HL-60 (cell line): Measurements from ENCODE around the gene APBA2.

Experiments used
- DNase-seq, 2 experiments: peaks; one replicate each; pipeline ENCODE4 v3.0.0-alpha.2; 2010 to 2020; ENCODE audit warnings: low read depth in 1 of 2, low spot score in 1 of 2
- H3K27ac ChIP-seq: fragments of 250-450 bp; sonication (Bioruptor Pico); replicated peaks from 2 replicates; pipeline ENCODE4 v1.5.1; 2020; ENCODE audit warnings: mild to moderate bottlenecking, moderate library complexity
- H3K27me3 ChIP-seq: fragments of 250-450 bp; sonication (Bioruptor Pico); 2 replicates; pipeline ENCODE4 v1.5.1; 2021; ENCODE audit warnings: mild to moderate bottlenecking, moderate library complexity; ENCODE audit not compliant: insufficient read depth, poor library complexity, severe bottlenecking
- H3K4me3 ChIP-seq: replicated peaks from 2 replicates; pipeline ENCODE4 v1.5.1; 2011; ENCODE audit warnings: mild to moderate bottlenecking, control low read depth, low read length; ENCODE audit not compliant: insufficient read depth
- CTCF ChIP-seq: IDR thresholded peaks from one replicate; pipeline ENCODE4 v1.5.1; 2011; ENCODE audit warnings: low read length, control low read depth, inconsistent platforms; ENCODE audit not compliant: insufficient read depth
- GABPA ChIP-seq: IDR thresholded peaks from 2 replicates; pipeline ENCODE4 v1.6.1; 2012; ENCODE audit warnings: low read depth
- POLR2AphosphoS5 ChIP-seq: IDR thresholded peaks from 2 replicates; pipeline ENCODE4 v1.6.1; 2012; ENCODE audit warnings: low read depth
- REST ChIP-seq: IDR thresholded peaks from 2 replicates; pipeline ENCODE4 v1.6.1; 2012; ENCODE audit warnings: low read depth; ENCODE audit not compliant: insufficient replicate concordance
- SPI1 ChIP-seq: IDR thresholded peaks from 2 replicates; pipeline ENCODE4 v1.6.1; 2012; ENCODE audit warnings: low read depth, mild to moderate bottlenecking, borderline replicate concordance

Gene APBA2

GRCh38 chr15:29087521-29088285, 201.9 kb downstream of the APBA2 start:
- Histone ChIP-seq H3K27me3 (no peaks in the 10 kb centered on the region), H3K4me3 (no peak overlapping the region), H3K27ac (no peak overlapping the region)
- no peak for DNase-seq
- TF ChIP-seq CTCF (no peak), POLR2AphosphoS5 (no peak), SPI1 (no peak), REST (no peak)

- no peak for TF ChIP-seq SPI1
- no peak for TF ChIP-seq CTCF
- TF ChIP-seq GABPA, result no peak
- Histone ChIP-seq H3K27ac (no peak overlapping the region), H3K27me3 (no peaks in the 10 kb centered on the region), H3K4me3 (no peak overlapping the region)
- DNase-seq, result no peak
Observed at GRCh38 chr15:29088666-29089065, 202.9 kb downstream of the APBA2 start.

GRCh38 chr15:29089731-29090616, 204.2 kb downstream of the APBA2 start:
- no peak for DNase-seq
- Histone ChIP-seq H3K27ac (no peak overlapping the region), H3K4me3 (no peak overlapping the region), H3K27me3 (no peaks in the 10 kb centered on the region)
- TF ChIP-seq GABPA, result no peak
- TF ChIP-seq REST, result no peak
- TF ChIP-seq POLR2AphosphoS5, result no peak
- TF ChIP-seq CTCF, result no peak
- TF ChIP-seq SPI1, result no peak
